Measurements from ENCODE around the gene BBS10. TPM values are rescaled to one million over a fixed set of nuclear protein-coding genes. Genes with fewer than 3 reads are reported as not detected.

Gene BBS10
- total RNA-seq, 2 donors from 2014 or later, result 3.8 to 4.3 TPM

Other genes with a start within 250 kb of the BBS10 start
- 10 to 100 TPM; 75.0 to 75.6 TPM for gene OSBPL8, start 211.4 kb upstream of the BBS10 start, total RNA-seq

Data from activated T-cell treated with anti-CD3 and anti-CD28 coated beads, Interleukin-2, amount 50 U/mL, for 72 hours (primary cell).